SH-SY5Y (cell line): ENCODE measurements around the gene DSTN.

Experiments used
- GATA2 ChIP-seq: IDR thresholded peaks from 2 replicates; pipeline ENCODE4 v1.6.1; 2011; ENCODE audit warnings: mild to moderate bottlenecking, low read depth, low read length
- GATA3 ChIP-seq: IDR thresholded peaks from 2 replicates; pipeline ENCODE4 v1.6.1; 2011; ENCODE audit warnings: low read depth, mild to moderate bottlenecking, low read length, moderate library complexity

- TF ChIP-seq GATA2 (no peak), GATA3 (no peak)
These were observed 1.3 kb downstream of the DSTN start for GRCh38 chr20:17571153-17571527.
